DMS114 treated with DMSO at 0.1 percent for 48 hours (cell line): ENCODE data around the gene PCDHB10.
A peak's percentile ranks its signal among the peaks of the same experiment; 100 is the strongest.
"Not testable (repeated sequence)": the region's sequence is repeated elsewhere in the genome, so short reads cannot be mapped to it uniquely, and the experiment has no call there.

ENCODE experiments used
- DNase-seq: peaks from one replicate; lab custom pipeline; 2025; ENCODE audit not compliant: unreplicated experiment; lab: John Stamatoyannopoulos, UW

PCDHB10 gene

DNA sequence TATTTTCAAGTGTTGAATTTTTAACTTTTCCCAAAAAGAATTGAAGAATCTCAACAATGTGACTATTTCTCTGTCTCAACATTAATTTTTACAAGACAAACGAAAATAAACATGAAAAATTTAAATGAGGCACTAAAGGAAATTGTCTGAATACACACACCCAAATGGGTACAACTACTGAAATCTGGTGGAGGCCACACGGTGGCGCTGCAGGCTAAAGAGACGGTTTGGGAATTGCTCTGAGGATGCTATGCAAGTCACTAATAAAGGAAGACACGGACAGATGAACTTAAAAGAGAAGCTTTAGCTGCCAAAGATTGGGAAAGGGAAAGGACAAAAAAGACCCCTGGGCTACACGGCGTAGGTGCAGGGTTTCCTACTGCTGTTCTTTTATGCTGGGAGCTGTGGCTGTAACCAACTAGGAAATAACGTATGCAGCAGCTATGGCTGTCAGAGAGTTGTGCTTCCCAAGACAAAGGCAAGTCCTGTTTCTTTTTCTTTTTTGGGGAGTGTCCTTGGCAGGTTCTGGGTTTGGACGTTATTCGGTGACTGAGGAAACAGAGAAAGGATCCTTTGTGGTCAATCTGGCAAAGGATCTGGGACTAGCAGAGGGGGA is at the start of gene PCDHB10:
PCDHB10 (plus strand) TSS at position 244 of the 616 bp plus-strand sequence; CDS start at position 444, 200 bp downstream.
- DNase-seq = peak; percentile 71

DNA sequence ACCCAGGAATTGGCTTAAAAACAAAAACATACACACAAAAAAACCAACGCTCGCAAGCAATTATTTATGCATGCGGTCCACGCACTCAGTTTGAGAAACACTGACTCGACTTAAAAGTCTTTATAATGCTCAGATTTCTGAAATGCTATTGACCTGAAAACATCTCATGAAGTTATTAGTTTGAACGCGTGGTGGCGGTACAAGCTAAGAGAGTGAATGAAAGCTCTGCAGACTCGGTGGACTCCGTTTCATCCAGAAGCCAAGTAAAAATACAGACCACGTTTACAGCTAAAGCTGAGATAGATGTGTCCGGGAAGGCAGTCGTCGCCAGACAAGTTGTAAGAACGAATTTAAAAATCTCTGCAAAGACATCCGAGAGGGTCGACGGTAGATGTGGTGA is 42.3 kb upstream of the PCDHB10 start, which contains the start of gene PCDHB6:
PCDHB6 (plus strand) TSS at position 246 of the 400 bp plus-strand sequence. CDS start 201 bp downstream, outside the sequence.
- DNase-seq = peak; percentile 16

DNA sequence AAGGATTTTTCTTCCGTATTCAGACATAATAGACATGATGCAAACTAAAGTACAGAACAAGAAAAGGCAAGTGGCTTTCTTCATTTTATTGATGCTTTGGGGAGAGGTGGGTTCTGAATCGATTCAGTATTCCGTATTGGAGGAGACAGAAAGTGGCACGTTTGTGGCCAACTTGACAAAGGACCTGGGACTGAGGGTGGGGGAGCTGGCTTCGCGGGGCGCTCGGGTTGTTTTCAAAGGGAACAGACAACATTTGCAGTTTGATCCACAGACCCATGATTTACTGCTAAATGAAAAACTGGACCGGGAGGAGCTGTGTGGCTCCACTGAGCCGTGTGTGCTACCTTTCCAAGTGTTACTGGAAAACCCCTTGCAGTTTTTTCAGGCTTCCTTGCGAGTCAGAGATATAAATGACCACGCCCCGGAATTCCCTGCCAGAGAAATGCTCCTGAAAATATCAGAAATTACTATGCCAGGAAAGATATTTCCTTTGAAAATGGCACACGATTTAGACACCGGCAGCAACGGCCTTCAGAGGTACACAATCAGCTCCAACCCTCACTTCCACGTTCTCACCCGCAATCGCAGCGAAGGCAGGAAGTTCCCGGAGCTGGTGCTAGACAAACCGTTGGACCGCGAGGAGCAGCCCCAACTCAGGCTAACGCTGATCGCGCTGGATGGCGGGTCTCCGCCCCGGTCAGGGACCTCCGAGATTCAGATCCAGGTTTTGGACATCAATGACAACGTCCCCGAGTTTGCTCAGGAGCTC is 41.7 kb upstream of the PCDHB10 start:
- DNase-seq = no peak

DNA sequence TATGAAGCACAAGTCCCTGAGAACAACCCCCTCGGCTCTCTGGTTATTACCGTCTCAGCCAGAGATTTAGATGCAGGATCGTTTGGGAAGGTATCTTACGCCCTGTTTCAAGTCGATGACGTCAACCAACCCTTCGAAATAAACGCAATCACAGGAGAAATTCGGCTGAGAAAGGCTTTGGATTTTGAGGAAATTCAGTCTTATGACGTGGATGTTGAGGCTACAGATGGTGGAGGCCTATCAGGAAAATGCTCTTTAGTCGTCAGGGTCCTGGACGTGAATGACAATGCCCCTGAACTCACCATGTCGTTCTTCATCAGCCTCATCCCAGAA is 41.2 kb upstream of the PCDHB10 start:
- DNase-seq = no peak

DNA sequence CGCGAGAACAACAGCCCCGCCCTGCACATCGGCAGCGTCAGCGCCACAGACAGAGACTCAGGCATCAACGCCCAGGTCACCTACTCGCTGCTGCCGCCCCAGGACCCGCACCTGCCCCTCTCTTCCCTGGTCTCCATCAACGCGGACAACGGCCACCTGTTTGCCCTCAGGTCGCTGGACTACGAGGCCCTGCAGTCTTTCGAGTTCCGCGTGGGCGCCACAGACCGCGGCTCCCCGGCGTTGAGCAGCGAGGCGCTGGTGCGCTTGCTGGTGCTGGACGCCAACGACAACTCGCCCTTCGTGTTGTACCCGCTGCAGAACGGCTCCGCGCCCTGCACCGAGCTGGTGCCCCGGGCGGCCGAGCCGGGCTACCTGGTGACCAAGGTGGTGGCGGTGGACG is 40.5 kb upstream of the PCDHB10 start:
- not testable (repeated sequence) for DNase-seq

DNA sequence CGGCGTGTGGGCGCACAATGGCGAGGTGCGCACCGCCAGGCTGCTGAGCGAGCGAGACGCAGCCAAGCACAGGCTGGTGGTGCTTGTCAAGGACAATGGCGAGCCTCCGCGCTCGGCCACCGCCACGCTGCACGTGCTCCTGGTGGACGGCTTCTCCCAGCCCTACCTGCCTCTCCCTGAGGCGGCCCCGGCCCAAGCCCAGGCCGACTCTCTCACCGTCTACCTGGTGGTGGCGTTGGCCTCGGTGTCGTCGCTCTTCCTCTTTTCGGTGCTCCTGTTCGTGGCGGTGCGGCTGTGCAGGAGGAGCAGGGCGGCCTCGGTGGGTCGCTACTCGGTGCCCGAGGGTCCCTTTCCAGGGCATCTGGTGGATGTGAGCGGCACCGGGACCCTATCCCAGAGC is 40.1 kb upstream of the PCDHB10 start:
- not testable (repeated sequence) for DNase-seq

DNA sequence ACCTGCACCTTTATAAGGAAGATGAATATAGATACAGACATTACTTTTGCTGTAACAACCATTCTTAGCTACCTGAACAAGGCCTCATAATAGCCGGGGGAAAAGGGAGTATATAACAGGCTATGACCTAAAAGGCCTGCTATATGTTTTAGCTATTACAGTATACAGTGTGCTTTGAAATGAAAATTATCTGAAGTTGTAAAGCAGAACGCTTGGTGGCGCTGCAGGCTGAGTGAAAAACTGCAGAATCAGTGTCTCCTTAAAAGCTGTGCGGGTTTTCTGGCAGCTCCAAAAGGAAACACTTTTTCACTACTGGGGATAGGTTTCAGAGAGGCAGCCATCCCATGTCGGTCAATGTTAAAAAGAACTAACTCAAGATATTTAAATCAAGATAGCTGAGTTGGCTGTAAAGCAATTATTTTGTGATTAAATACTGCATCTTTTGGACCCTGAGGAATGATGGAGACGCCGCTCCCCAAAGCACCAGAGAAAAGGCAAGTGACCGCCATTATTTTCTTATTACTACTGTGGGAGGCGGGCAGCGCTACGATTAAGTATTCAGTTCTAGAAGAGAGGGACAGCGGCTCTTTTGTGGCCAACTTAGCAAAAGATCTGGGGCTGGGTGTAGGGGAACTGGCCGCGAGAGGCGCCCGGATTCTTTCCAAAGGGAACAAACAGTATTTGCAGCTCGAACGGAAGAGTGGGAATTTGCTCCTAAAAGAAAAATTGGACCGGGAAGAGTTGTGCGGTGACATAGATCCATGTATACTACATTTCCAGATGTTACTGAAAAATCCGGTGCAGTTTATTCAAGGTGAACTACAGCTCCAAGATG is 36.4 kb upstream of the PCDHB10 start:
- no peak for DNase-seq

DNA sequence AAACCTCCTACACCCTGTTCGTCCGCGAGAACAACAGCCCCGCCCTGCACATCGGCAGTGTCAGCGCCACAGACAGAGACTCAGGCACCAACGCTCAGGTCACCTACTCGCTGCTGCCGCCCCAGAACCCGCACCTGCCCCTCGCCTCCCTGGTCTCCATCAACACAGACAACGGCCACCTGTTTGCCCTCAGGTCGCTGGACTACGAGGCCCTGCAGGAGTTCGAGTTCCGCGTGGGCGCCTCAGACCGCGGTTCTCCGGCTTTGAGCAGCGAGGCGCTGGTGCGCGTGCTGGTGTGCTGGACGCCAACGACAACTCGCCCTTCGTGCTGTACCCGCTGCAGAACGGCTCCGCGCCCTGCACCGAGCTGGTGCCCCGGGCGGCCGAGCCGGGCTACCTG is 34.8 kb upstream of the PCDHB10 start:
- DNase-seq = not testable (repeated sequence)

DNA sequence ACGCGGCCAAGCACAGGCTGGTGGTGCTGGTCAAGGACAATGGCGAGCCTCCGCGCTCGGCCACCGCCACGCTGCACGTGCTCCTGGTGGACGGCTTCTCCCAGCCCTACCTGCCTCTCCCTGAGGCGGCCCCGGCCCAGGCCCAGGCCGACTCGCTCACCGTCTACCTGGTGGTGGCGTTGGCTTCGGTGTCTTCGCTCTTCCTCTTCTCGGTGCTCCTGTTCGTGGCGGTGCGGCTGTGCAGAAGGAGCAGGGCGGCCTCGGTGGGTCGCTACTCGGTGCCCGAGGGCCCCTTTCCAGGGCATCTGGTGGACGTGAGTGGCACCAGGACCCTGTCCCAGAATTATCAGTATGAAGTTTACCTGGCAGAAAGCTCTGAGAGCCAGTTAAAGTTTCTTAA is 34.3 kb upstream of the PCDHB10 start:
- not testable (repeated sequence) for DNase-seq

DNA sequence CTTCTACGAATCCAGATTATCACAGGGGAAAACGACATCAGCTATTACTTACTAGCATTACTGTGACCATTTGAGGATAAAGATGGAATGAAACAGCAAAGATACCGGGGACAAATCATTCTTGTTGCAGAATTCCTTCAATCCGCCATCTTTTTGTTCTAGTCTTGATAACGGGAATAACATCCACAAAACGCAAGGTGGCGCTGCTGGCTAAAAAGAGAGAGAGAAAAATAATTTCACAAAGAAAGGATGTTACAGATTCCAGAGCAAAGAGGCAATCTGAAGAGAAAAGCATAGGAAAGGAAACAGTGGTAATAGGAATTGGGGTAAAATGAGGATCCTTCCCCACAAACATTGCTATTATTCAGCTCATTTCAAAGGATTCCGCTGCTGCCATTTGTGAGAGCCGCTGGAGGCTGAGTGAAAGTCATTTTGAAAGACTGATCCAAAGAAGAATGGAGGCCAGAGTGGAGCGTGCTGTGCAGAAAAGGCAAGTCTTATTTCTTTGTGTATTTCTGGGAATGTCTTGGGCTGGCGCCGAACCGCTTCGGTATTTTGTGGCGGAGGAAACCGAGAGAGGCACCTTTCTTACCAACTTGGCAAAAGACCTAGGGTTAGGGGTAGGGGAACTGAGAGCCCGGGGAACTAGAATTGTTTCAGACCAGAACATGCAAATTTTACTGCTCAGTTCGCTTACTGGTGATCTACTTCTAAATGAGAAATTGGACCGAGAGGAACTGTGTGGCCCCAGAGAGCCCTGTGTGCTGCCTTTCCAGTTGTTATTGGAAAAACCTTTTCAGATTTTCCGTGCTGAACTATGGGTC is 19.6 kb upstream of the PCDHB10 start, which contains the start of gene PCDHB7:
PCDHB7 (plus strand) TSS at position 264 of the 824 bp plus-strand sequence; CDS start at position 456, 192 bp downstream.
- DNase-seq = no peak

DNA sequence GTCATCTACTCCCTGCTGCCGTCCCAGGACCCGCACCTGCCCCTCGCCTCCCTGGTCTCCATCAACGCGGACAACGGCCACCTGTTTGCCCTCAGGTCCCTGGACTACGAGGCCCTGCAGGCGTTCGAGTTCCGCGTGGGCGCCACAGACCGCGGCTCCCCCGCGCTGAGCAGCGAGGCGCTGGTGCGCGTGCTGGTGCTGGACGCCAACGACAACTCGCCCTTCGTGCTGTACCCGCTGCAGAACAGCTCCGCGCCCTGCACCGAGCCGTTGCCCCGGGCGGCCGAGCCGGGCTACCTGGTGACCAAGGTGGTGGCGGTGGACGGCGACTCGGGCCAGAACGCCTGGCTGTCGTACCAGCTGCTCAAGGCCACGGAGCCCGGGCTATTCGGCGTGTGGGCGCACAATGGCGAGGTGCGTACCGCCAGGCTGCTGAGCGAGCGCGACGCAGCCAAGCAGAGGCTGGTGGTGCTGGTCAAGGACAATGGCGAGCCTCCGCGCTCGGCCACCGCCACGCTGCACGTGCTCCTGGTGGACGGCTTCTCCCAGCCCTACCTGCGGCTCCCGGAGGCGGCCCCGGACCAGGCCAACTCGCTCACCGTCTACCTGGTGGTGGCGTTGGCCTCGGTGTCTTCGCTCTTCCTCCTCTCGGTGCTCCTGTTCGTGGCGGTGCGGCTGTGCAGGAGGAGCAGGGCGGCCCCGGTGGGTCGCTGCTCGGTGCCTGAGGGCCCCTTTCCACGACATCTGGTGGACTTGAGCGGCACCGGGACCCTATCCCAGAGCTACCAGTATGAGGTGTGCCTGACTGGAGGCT is 17.7 kb upstream of the PCDHB10 start:
- DNase-seq = not testable (repeated sequence)

DNA sequence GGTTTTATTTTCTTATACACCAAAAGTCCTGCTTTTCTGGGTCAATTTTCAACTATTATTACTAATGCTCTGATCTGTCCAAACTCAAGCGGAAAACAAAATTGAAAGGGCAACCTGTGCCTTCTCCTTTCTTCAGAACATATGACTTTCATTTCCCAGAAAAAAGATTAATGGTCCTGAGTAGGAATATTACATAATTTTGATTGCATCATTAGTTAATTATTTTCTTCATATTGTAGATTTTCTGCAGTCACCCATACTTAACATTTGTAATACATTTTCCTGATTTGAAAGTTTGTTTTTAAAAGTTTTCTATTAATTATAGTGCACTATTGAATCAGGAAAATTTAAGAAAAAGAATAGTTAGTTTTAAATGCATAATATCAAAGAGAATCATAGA is 16.2 kb upstream of the PCDHB10 start:
- no peak for DNase-seq

DNA sequence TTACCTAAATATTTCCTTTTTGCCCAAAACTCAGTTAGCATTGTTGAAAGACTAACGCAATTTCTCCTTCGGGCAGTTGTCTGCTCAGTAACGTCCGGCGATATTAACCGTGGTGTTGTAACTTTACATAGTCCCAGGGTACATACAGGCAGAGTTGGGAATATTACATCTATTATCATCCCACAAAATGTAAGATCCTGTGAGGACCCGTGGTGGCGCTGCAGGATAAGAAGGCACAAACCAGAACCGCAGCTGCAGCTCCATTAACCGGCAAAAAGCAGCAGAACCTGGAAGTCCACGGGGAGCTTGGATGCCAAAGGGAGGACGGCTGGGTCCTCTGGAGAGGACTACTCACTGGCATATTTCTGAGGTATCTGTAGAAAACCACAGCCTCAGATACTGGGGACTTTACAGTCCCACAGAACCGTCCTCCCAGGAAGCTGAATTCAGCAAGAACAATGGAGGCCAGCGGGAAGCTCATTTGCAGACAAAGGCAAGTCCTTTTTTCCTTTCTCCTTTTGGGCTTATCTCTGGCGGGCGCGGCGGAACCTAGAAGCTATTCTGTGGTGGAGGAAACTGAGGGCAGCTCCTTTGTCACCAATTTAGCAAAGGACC is 14.5 kb upstream of the PCDHB10 start, which contains the start of gene PCDHB8:
PCDHB8 (plus strand) TSS at position 214 of the 615 bp plus-strand sequence; CDS start at position 459, 245 bp downstream.
- DNase-seq = peak; percentile 79

DNA sequence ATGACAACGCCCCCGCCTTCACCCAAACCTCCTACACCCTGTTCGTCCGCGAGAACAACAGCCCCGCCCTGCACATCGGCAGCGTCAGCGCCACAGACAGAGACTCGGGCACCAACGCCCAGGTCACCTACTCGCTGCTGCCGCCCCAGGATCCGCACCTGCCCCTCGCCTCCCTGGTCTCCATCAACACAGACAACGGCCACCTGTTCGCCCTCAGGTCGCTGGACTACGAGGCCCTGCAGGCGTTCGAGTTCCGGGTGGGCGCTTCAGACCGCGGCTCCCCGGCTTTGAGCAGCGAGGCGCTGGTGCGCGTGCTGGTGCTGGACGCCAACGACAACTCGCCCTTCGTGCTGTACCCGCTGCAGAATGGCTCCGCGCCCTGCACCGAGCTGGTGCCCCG is 12.8 kb upstream of the PCDHB10 start:
- DNase-seq = not testable (repeated sequence)

DNA sequence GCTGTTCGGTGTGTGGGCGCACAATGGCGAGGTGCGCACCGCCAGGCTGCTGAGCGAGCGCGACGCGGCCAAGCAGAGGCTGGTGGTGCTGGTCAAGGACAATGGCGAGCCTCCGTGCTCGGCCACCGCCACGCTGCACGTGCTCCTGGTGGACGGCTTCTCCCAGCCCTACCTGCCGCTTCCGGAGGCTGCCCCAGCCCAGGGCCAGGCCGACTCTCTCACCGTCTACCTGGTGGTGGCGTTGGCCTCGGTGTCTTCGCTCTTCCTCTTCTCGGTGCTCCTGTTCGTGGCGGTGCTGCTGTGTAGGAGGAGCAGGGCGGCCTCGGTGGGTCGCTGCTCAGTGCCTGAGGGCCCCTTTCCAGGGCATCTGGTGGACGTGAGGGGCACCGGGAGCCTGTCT is 12.3 kb upstream of the PCDHB10 start:
- not testable (repeated sequence) for DNase-seq

DNA sequence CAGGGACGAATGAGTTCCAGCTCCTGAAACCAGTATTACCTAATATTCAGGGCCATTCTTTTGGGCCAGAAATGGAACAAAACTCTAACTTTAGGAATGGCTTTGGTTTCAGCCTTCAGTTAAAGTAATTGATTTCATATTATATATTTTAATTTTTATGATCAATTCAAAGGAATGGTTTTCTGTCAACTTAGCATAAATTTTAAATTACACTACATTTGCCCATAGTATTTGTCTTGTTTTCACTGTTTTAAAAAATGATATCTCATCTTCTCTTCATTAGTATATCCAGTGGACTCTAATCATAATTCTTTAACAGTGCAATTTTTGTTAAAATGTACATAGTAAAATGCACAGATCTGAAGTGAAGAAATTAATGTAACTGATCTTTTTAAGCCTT is 11.8 kb upstream of the PCDHB10 start:
- DNase-seq = no peak

DNA sequence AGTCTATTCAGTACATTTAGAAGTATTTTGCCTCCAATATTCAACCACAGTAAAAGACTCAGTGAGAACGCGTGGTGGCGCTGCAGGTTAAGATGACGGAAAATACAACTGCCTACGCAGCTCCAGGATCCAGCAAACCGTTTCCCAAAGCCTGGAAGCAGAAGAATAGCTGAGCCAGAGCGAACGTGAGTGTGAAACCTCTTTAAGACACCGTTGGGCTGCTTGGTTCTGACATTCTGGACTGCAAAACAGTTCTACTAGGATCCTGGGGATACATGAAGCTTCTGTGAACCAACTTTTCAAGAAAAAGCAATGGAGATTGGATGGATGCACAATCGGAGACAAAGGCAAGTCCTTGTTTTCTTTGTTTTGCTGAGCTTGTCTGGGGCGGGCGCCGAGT is 9.9 kb upstream of the PCDHB10 start, which contains the start of gene PCDHB16:
PCDHB16 (plus strand) TSS at position 140 of the 400 bp plus-strand sequence; CDS start at position 313, 173 bp downstream.
- peak; percentile 34 for DNase-seq

DNA sequence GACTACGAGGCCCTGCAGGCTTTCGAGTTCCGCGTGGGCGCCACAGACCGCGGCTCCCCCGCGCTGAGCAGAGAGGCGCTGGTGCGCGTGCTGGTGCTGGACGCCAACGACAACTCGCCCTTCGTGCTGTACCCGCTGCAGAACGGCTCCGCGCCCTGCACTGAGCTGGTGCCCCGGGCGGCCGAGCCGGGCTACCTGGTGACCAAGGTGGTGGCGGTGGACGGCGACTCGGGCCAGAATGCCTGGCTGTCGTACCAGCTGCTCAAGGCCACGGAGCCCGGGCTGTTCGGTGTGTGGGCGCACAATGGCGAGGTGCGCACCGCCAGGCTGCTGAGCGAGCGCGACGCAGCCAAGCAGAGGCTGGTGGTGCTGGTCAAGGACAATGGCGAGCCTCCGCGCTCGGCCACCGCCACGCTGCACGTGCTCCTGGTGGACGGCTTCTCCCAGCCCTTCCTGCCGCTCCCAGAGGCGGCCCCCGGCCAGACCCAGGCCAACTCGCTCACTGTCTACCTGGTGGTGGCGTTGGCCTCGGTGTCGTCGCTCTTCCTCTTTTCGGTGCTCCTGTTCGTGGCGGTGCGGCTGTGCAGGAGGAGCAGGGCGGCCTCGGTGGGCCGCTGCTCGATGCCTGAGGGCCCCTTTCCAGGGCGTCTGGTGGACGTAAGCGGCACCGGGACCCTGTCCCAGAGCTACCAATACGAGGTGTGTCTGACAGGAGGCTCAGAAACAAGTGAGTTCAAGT is 7.9 kb upstream of the PCDHB10 start:
- not testable (repeated sequence) for DNase-seq
